A673 (cell line): Measurements from ENCODE around the gene NEURL1. TPM values are rescaled to one million over a fixed set of nuclear protein-coding genes. Genes with fewer than 3 reads are reported as not detected.

ENCODE experiments used
- BruUV-seq: library from RNA; stranded (reverse); fragments of 400-500 nt; replicated peaks from 2 replicates; lab custom pipeline; 2021; lab: Mats Ljungman, UMichigan
- CTCF ChIA-PET: fragments of 300-600 bp; sonication (Branson Sonifier 250); formaldehyde crosslinking; loops from one replicate; lab custom pipeline; 2022; ENCODE audit warnings: antibody characterized with exemption; lab: Charles Lee
- POLR2A ChIA-PET: fragments of 300-600 bp; sonication (Branson Sonifier 250); formaldehyde crosslinking; loops from one replicate; lab custom pipeline; 2022; ENCODE audit warnings: antibody characterized with exemption; ENCODE audit not compliant: low non-redundant PET; lab: Charles Lee
- DNase-seq: peaks from one replicate; pipeline ENCODE4 v3.0.0-alpha.2; 2015; ENCODE audit warnings: low spot score
- H3K27ac ChIP-seq: fragments of 200-600 bp; sonication (generic); 2 replicates; pipeline ENCODE4 v1.5.1; 2016; ENCODE audit warnings: mixed run types, low read depth, mild to moderate bottlenecking, mixed read lengths, antibody characterized with exemption, low read length; ENCODE audit not compliant: poor library complexity, severe bottlenecking
- H3K27me3 ChIP-seq: fragments of 200-600 bp; sonication (generic); replicated peaks from 2 replicates; pipeline ENCODE4 v1.6.1; 2017; ENCODE audit warnings: mixed run types, low read depth, mild to moderate bottlenecking, mixed read lengths, antibody characterized with exemption, low read length; ENCODE audit not compliant: insufficient read depth, poor library complexity
- H3K36me3 ChIP-seq: fragments of 200-600 bp; sonication (generic); 2 replicates; pipeline ENCODE4 v1.6.1; 2016; ENCODE audit warnings: mixed run types, mild to moderate bottlenecking, mixed read lengths, antibody characterized with exemption, low read length; ENCODE audit not compliant: insufficient read depth, poor library complexity, severe bottlenecking
- H3K4me1 ChIP-seq: fragments of 200-600 bp; sonication (generic); 2 replicates; pipeline ENCODE4 v1.6.1; 2017; ENCODE audit warnings: mixed run types, mild to moderate bottlenecking, mixed read lengths, antibody characterized with exemption, low read length; ENCODE audit not compliant: insufficient read depth, poor library complexity, severe bottlenecking
- H3K4me3 ChIP-seq: fragments of 200-600 bp; sonication (generic); 2 replicates; pipeline ENCODE4 v1.5.1; 2016; ENCODE audit warnings: low read depth, mixed run types, mild to moderate bottlenecking, mixed read lengths, low read length; ENCODE audit not compliant: poor library complexity, severe bottlenecking
- H3K9me3 ChIP-seq: fragments of 200-600 bp; sonication (generic); 2 replicates; pipeline ENCODE4 v1.6.1; 2016; ENCODE audit warnings: mixed run types, low read depth, mild to moderate bottlenecking, mixed read lengths, antibody characterized with exemption, low read length; ENCODE audit not compliant: poor library complexity, severe bottlenecking
- CTCF ChIP-seq: fragments of 300-800, 200-600 bp; sonication (generic); conservative IDR thresholded peaks from 2 replicates; pipeline ENCODE4 v1.5.1; 2017; ENCODE audit warnings: low read depth, mild to moderate bottlenecking, antibody characterized with exemption, low read length, moderate library complexity, mixed read lengths
- EZH2 ChIP-seq: fragments of 200-600 bp; sonication (generic); IDR thresholded peaks from 2 replicates; pipeline ENCODE4 v1.6.1; 2017; ENCODE audit warnings: borderline replicate concordance, low read depth, mild to moderate bottlenecking, mixed read lengths, antibody characterized with exemption, low read length; ENCODE audit not compliant: poor library complexity, severe bottlenecking
- intact Hi-C: fragments of 100-400 bp; cut with micrococcal nuclease; formaldehyde crosslinking; loops from one replicate; pipeline ENCODE4 v1.10.0; 2022; ENCODE audit not compliant: unreplicated experiment
- total RNA-seq: library from RNA; stranded (reverse); gene quantifications from 2 replicates; pipeline ENCODE4 v1.2.3, GENCODE V29; 2021

The NEURL1 gene
- total RNA-seq, 1 experiment from 2014 or later = 0.52 TPM

DNA sequence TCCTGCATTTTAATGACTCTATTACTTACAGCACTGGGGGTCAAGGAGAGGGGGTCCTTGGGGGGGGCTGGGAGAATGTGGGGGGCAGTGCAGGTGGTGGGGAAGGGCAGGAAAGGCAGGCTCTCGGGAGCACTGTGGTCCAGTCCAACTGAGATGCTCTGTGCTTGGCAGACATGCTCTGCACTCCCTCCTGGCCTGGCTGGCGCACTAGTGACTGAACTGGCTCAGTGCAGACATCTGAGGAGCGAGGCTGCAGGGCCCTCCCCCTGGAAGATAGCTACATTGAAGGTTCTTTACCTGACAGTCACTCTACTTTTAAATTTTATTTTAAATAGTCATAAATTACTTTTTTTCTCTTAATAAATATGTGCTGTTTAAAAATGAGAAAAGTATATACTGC, 105.7 kb downstream of the NEURL1 start:
- Histone ChIP-seq H3K4me3 (no peak overlapping the region), H3K27me3 (no peaks in the 10 kb centered on the region), H3K4me1 (no peaks in the 10 kb centered on the region), H3K36me3 (peaks cover 12% of the 10 kb centered on the region), H3K27ac (no peak overlapping the region), H3K9me3 (no peaks in the 10 kb centered on the region)
- no TSS peak for BruUV-seq
- DNase-seq = no peak
- CTCF ChIA-PET = interaction anchor here (1.0 to 1.4 kb wide), 2 partner anchors 14 to 87 kb away, joined by 4 to 7 read pairs; no protein-coding TSS in a partner anchor
- intact Hi-C loops = loop anchor here (2.0 to 10.0 kb wide), 4 partner anchors 88 to 606 kb away; no protein-coding TSS in a partner anchor
- TF ChIP-seq CTCF (no peak), EZH2 (no peak)
- POLR2A ChIA-PET = no interaction called here

GRCh38 chr10:103599907-103600306, 106.4 kb downstream of the NEURL1 start:
- Histone ChIP-seq H3K4me1 (no peaks in the 10 kb centered on the region), H3K27ac (no peak overlapping the region), H3K27me3 (no peaks in the 10 kb centered on the region), H3K36me3 (peaks cover 19% of the 10 kb centered on the region), H3K4me3 (no peak overlapping the region), H3K9me3 (no peaks in the 10 kb centered on the region)
- intact Hi-C loops = loop anchor here (2.0 to 10.0 kb wide), 4 partner anchors 87 to 605 kb away; no protein-coding TSS in a partner anchor
- no peak for DNase-seq
- ChIA-PET POLR2A (no interaction called here), CTCF (no interaction called here)
- no TSS peak for BruUV-seq
- TF ChIP-seq EZH2 = no peak
- TF ChIP-seq CTCF = no peak

- intact Hi-C loops = no loop called here
- ChIA-PET CTCF (no interaction called here), POLR2A (no interaction called here)
- Histone ChIP-seq H3K36me3 (peaks cover 23% of the 10 kb centered on the region), H3K4me3 (no peak overlapping the region), H3K27ac (no peak overlapping the region), H3K4me1 (no peaks in the 10 kb centered on the region), H3K27me3 (no peaks in the 10 kb centered on the region), H3K9me3 (no peaks in the 10 kb centered on the region)
- DNase-seq = no peak
- TF ChIP-seq EZH2 (no peak), CTCF (no peak)
- no TSS peak for BruUV-seq
Observed at GRCh38 chr10:103600325-103600724, 106.8 kb downstream of the NEURL1 start.
